Stimulated activated CD8-positive, alpha-beta memory T cell treated with anti-CD3 and anti-CD28 coated beads, Interleukin-15, amount 100 ng/mL, for 4 hours (primary cell): Measurements from ENCODE around the gene FAIM2.

ENCODE experiments used
- DNase-seq, 2 donors: peaks; one replicate each; pipeline ENCODE4 v3.0.0-alpha.2; 2020; ENCODE audit warnings: low read depth in 2 of 2

FAIM2 gene

GRCh38 chr12:49939707-49940106, 36.0 kb upstream of the FAIM2 start:
- DNase-seq, result no peak

- DNase-seq, result no peak
Observed at GRCh38 chr12:49939307-49939706, 35.6 kb upstream of the FAIM2 start.

- DNase-seq, result no peak
Observed at GRCh38 chr12:49937639-49938300, 34.1 kb upstream of the FAIM2 start.

GRCh38 chr12:49936925-49937324, 33.2 kb upstream of the FAIM2 start:
- no peak for DNase-seq

- DNase-seq, result no peak
Observed at GRCh38 chr12:49934505-49934904, 30.8 kb upstream of the FAIM2 start.

GRCh38 chr12:49933796-49934195, 30.1 kb upstream of the FAIM2 start:
- no peak for DNase-seq

GRCh38 chr12:49932533-49933130, 28.9 kb upstream of the FAIM2 start:
- no peak for DNase-seq

- DNase-seq, result no peak
Observed at GRCh38 chr12:49932023-49932422, 28.3 kb upstream of the FAIM2 start.

GRCh38 chr12:49930515-49931288, 27.0 kb upstream of the FAIM2 start:
- no peak for DNase-seq

- no peak for DNase-seq
Observed at GRCh38 chr12:49929581-49929980, 25.9 kb upstream of the FAIM2 start.

GRCh38 chr12:49928471-49928870, 24.8 kb upstream of the FAIM2 start:
- DNase-seq, result no peak

- no peak for DNase-seq
Observed at GRCh38 chr12:49925433-49926204, 21.9 kb upstream of the FAIM2 start.

- no peak for DNase-seq
Observed at GRCh38 chr12:49924628-49925246, 21.0 kb upstream of the FAIM2 start.

GRCh38 chr12:49923880-49924556, 20.3 kb upstream of the FAIM2 start:
- DNase-seq, result no peak

GRCh38 chr12:49923035-49923644, 19.4 kb upstream of the FAIM2 start:
- no peak for DNase-seq

GRCh38 chr12:49922349-49923034, 18.8 kb upstream of the FAIM2 start:
- no peak for DNase-seq

- DNase-seq, result no peak
Observed at GRCh38 chr12:49921936-49922335, 18.2 kb upstream of the FAIM2 start.

GRCh38 chr12:49921299-49921698, 17.6 kb upstream of the FAIM2 start:
- DNase-seq, result no peak

- no peak for DNase-seq
Observed at GRCh38 chr12:49920915-49921286, 17.2 kb upstream of the FAIM2 start.

GRCh38 chr12:49920241-49920914, 16.7 kb upstream of the FAIM2 start:
- no peak for DNase-seq
